Left ventricle myocardium inferior (tissue), 1 donor: Measurements from ENCODE around the gene H6PD. TPM values are rescaled to one million over a fixed set of nuclear protein-coding genes. Genes with fewer than 3 reads are reported as not detected.
A peak's percentile ranks its signal among the peaks of the same experiment; 100 is the strongest.

Experiments
- DNase-seq: peaks from one replicate; pipeline ENCODE4 v3.0.0-alpha.2; 2020
- H3K27ac ChIP-seq: fragments of 200-600 bp; replicated peaks from 2 replicates; pipeline ENCODE4 v1.8.0; 2021
- H3K27me3 ChIP-seq: fragments of 200-600 bp; 2 replicates; pipeline ENCODE4 v1.8.0; 2021; ENCODE audit warnings: low read depth
- H3K36me3 ChIP-seq: fragments of 200-600 bp; 2 replicates; pipeline ENCODE4 v1.8.0; 2021
- H3K4me1 ChIP-seq: fragments of 200-600 bp; 2 replicates; pipeline ENCODE4 v1.8.0; 2021
- H3K4me3 ChIP-seq: fragments of 200-600 bp; 2 replicates; pipeline ENCODE4 v1.8.0; 2021; ENCODE audit warnings: mild to moderate bottlenecking, moderate library complexity
- H3K9me3 ChIP-seq: fragments of 200-600 bp; replicated peaks from 2 replicates; pipeline ENCODE4 v1.8.0; 2021
- CTCF ChIP-seq: fragments of 200-600 bp; IDR thresholded peaks from 2 replicates; pipeline ENCODE4 v1.8.0; 2021; ENCODE audit warnings: antibody characterized with exemption, mild to moderate bottlenecking, borderline replicate concordance
- intact Hi-C: fragments of 100-400 bp; cut with micrococcal nuclease; formaldehyde crosslinking; loops from one replicate; pipeline ENCODE4 v1.11.0; 2022
- long read RNA-seq: library from polyadenylated mRNA; unstranded; transcript quantifications from one replicate; pipeline ENCODE4 v2.0.0, GENCODE V29; 2021
- total RNA-seq: library from RNA; stranded (reverse); fragmentation: NEBNext Ultra II Directional; extraction: Animal tissue kit (Norgen Biotek cat#: 25700); gene quantifications from one replicate; pipeline ENCODE4 v1.2.1, GENCODE V29; 2021
- donor health status: DM: no; HTN: yes; CAD: no; lungs with severe emphysema.

H6PD gene, protein sequence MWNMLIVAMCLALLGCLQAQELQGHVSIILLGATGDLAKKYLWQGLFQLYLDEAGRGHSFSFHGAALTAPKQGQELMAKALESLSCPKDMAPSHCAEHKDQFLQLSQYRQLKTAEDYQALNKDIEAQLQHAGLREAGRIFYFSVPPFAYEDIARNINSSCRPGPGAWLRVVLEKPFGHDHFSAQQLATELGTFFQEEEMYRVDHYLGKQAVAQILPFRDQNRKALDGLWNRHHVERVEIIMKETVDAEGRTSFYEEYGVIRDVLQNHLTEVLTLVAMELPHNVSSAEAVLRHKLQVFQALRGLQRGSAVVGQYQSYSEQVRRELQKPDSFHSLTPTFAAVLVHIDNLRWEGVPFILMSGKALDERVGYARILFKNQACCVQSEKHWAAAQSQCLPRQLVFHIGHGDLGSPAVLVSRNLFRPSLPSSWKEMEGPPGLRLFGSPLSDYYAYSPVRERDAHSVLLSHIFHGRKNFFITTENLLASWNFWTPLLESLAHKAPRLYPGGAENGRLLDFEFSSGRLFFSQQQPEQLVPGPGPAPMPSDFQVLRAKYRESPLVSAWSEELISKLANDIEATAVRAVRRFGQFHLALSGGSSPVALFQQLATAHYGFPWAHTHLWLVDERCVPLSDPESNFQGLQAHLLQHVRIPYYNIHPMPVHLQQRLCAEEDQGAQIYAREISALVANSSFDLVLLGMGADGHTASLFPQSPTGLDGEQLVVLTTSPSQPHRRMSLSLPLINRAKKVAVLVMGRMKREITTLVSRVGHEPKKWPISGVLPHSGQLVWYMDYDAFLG
- 21.9 TPM for total RNA-seq
- long read RNA-seq, full-length matches to known transcripts = 1 of 43 reads
- long read RNA-seq, partial matches to known transcripts = 1 of 43 reads
- long read RNA-seq, other reads (novel, unspliced or antisense) = 41 of 43 reads

DNA sequence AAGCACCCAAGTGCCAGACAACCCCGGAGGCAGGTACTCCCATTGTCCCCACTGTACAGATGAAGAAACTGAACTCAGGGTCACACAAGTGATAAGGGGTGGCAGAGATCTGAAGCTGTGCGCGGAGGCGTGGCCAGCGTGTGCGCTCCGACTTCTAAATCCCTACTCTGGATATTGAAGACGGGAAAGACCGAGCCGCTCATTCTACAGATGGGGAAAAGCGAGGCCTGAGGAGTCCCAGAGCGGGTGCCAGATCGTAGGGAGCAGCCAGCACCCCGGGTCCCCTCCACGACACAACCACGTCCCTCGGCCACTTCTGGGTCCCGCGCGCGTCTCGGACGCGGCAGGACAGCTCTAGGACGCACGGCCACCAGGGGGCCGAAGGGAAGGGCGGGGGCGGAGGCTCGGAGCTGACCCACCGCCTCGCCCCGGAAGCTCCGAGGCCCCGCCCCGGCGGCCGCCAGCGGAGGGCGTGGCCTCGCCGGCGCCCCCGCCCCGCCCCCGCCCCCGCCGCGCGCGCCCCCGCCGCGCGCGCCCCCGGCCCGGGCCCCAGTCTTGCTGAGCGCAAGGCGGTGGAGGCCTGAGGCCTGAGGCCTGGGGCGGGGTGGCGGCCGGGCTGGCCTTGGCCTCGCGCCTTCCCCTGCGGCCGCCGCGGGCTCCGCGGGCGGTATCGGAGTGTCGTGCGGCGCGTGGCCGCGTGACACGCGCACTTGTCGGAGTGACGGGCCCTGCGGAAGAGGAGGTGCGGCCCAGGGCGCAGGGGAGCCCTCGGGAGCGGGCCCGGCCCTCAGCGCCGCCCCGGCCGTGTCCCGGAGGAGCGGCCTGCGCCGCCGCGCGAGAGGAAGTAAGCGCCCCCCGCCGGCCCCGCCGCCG is at the start of gene H6PD:
TSS of gene H6PD (plus strand) at position 552 of the 873 bp plus-strand sequence. CDS start 10,161 bp downstream, outside the sequence.
- Histone ChIP-seq H3K9me3 (no peaks in the 10 kb centered on the region), H3K4me1 (peaks cover 61% of the 10 kb centered on the region), H3K27ac (peak within 1 kb of the TSS; percentile 97), H3K4me3 (peak within 1 kb of the TSS; percentile 79), H3K27me3 (no peaks in the 10 kb centered on the region), H3K36me3 (no peaks in the 10 kb centered on the region)
- TF ChIP-seq CTCF = peak; percentile 80
- peak; percentile 88 for DNase-seq
- intact Hi-C loops = no loop called here

GRCh38 chr1:9186082-9186859 is 48.3 kb upstream of the H6PD start:
- Histone ChIP-seq H3K4me3 (no peak overlapping the region), H3K27ac (no peak overlapping the region), H3K9me3 (no peaks in the 10 kb centered on the region), H3K27me3 (peaks cover 17% of the 10 kb centered on the region), H3K36me3 (no peaks in the 10 kb centered on the region), H3K4me1 (peaks cover 26% of the 10 kb centered on the region)
- intact Hi-C loops = no loop called here
- DNase-seq = no peak
- TF ChIP-seq CTCF = no peak

DNA sequence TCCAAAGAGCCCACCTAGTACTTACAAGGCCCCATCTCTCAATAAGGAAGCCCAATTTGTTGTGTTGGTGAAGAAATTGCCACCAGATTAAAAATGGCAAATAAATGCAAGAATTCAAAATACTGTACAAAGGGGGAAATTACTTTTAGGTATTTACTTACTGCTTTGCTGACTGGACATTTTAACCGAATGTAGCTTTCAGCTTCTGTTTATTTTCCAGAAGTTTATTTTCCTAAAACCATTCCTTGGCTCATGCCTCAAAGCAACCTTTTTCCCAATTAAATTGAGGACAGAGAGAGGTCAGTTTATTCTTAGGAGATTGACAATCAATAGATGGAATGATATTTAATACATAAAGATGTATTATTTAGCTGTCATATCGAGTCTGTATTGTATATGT is 47.6 kb upstream of the H6PD start:
- no peak for DNase-seq
- Histone ChIP-seq H3K27me3 (peaks cover 12% of the 10 kb centered on the region), H3K4me3 (no peak overlapping the region), H3K4me1 (peaks cover 19% of the 10 kb centered on the region), H3K27ac (no peak overlapping the region), H3K9me3 (no peaks in the 10 kb centered on the region), H3K36me3 (no peaks in the 10 kb centered on the region)
- intact Hi-C loops = no loop called here
- no peak for TF ChIP-seq CTCF

- no peak for TF ChIP-seq CTCF
- Histone ChIP-seq H3K27me3 (no peaks in the 10 kb centered on the region), H3K4me1 (peaks cover 8% of the 10 kb centered on the region), H3K36me3 (no peaks in the 10 kb centered on the region), H3K9me3 (no peaks in the 10 kb centered on the region), H3K4me3 (no peak overlapping the region), H3K27ac (no peak overlapping the region)
- DNase-seq = no peak
- intact Hi-C loops = loop anchor here (10.0 kb wide), 1 partner anchor 75 kb away; no protein-coding TSS in a partner anchor
These were observed 44.3 kb upstream of the H6PD start for GRCh38 chr1:9190234-9190633.
